HG02981 (cell line): ENCODE measurements around the gene TGFBR2.

Source experiments
- ATAC-seq: cut with Tn5 transposase; IDR thresholded peaks from one replicate; pipeline ENCODE4 v1.9.1; 2021; ENCODE audit warnings: mild to moderate bottlenecking, moderate library complexity; ENCODE audit not compliant: unreplicated experiment

TGFBR2 gene

GRCh38 chr3:30671527-30672286 lies 65.3 kb downstream of the TGFBR2 start:
- no peak for ATAC-seq

- no peak for ATAC-seq
Observed at GRCh38 chr3:30672287-30672735, 65.9 kb downstream of the TGFBR2 start.

GRCh38 chr3:30672959-30673358 lies 66.6 kb downstream of the TGFBR2 start:
- no peak for ATAC-seq

- ATAC-seq, result no peak
Observed at GRCh38 chr3:30673425-30674341, 67.3 kb downstream of the TGFBR2 start.

- ATAC-seq, result no peak
Observed at GRCh38 chr3:30675006-30675405, 68.6 kb downstream of the TGFBR2 start.

- ATAC-seq, result no peak
Observed at GRCh38 chr3:30675774-30676173, 69.4 kb downstream of the TGFBR2 start.

- peak; percentile 48 for ATAC-seq
Observed at GRCh38 chr3:30676424-30677346, 70.3 kb downstream of the TGFBR2 start.

- no peak for ATAC-seq
Observed at GRCh38 chr3:30677347-30677685, 70.9 kb downstream of the TGFBR2 start.

GRCh38 chr3:30679045-30679444 lies 72.6 kb downstream of the TGFBR2 start:
- no peak for ATAC-seq

GRCh38 chr3:30680789-30681648 lies 74.6 kb downstream of the TGFBR2 start:
- ATAC-seq, result no peak

- ATAC-seq, result no peak
Observed at GRCh38 chr3:30681649-30682211, 75.3 kb downstream of the TGFBR2 start.

- ATAC-seq, result no peak
Observed at GRCh38 chr3:30682434-30683155, 76.2 kb downstream of the TGFBR2 start.

GRCh38 chr3:30683769-30684168 lies 77.4 kb downstream of the TGFBR2 start:
- ATAC-seq, result no peak

GRCh38 chr3:30684356-30684755 lies 78.0 kb downstream of the TGFBR2 start:
- no peak for ATAC-seq

GRCh38 chr3:30685267-30685667 lies 78.9 kb downstream of the TGFBR2 start:
- no peak for ATAC-seq

- ATAC-seq, result no peak
Observed at GRCh38 chr3:30686176-30686575, 79.8 kb downstream of the TGFBR2 start.

GRCh38 chr3:30686799-30687198 lies 80.4 kb downstream of the TGFBR2 start:
- ATAC-seq, result no peak

GRCh38 chr3:30687930-30688570 lies 81.6 kb downstream of the TGFBR2 start:
- no peak for ATAC-seq
